GM21423 (cell line): Measurements from ENCODE around the gene CDH26.

Experiments
- ATAC-seq: cut with Tn5 transposase; IDR thresholded peaks from one replicate; pipeline ENCODE4 v1.9.1; 2021; ENCODE audit warnings: mild to moderate bottlenecking, moderate library complexity; ENCODE audit not compliant: unreplicated experiment

The CDH26 gene

GRCh38 chr20:59958123-59958522 lies at the start of gene CDH26:
Gene CDH26 (plus strand): TSS chr20:59958423. CDS start chr20:59958727, 304 bp downstream.
- no peak for ATAC-seq

GRCh38 chr20:59908855-59909254 lies 49.4 kb upstream of the CDH26 start:
- no peak for ATAC-seq

- no peak for ATAC-seq
Observed at GRCh38 chr20:59911041-59911440, 47.2 kb upstream of the CDH26 start.

- ATAC-seq, result no peak
Observed at GRCh38 chr20:59912609-59913008, 45.6 kb upstream of the CDH26 start.

GRCh38 chr20:59920944-59921343 lies 37.3 kb upstream of the CDH26 start:
- ATAC-seq, result no peak

- no peak for ATAC-seq
Observed at GRCh38 chr20:59923514-59923913, 34.7 kb upstream of the CDH26 start.

- ATAC-seq, result no peak
Observed at GRCh38 chr20:59925359-59925758, 32.9 kb upstream of the CDH26 start.

GRCh38 chr20:59925899-59926298 lies 32.3 kb upstream of the CDH26 start:
- ATAC-seq, result no peak

GRCh38 chr20:59931511-59932312 lies 26.5 kb upstream of the CDH26 start:
- ATAC-seq, result no peak

- ATAC-seq, result no peak
Observed at GRCh38 chr20:59932616-59933295, 25.5 kb upstream of the CDH26 start.

- ATAC-seq, result peak; percentile 29
Observed at GRCh38 chr20:59933296-59933848, 24.9 kb upstream of the CDH26 start, which contains the start of gene SYCP2. Gene SYCP2 (minus strand): TSS chr20:59933637. CDS start chr20:59922413, 11,224 bp downstream.

- peak; percentile 87 for ATAC-seq
Observed at GRCh38 chr20:59933849-59934585, 24.2 kb upstream of the CDH26 start.

GRCh38 chr20:59935457-59936185 lies 22.6 kb upstream of the CDH26 start:
- no peak for ATAC-seq

- ATAC-seq, result no peak
Observed at GRCh38 chr20:59936409-59936808, 21.8 kb upstream of the CDH26 start.

- ATAC-seq, result no peak
Observed at GRCh38 chr20:59937150-59937549, 21.1 kb upstream of the CDH26 start.

- ATAC-seq, result no peak
Observed at GRCh38 chr20:59938221-59938620, 20.0 kb upstream of the CDH26 start.

- ATAC-seq, result no peak
Observed at GRCh38 chr20:59938696-59939051, 19.5 kb upstream of the CDH26 start.

- peak; percentile 25 for ATAC-seq
Observed at GRCh38 chr20:59939052-59939878, 19.0 kb upstream of the CDH26 start.

- peak; percentile 33 for ATAC-seq
Observed at GRCh38 chr20:59939879-59940128, 18.4 kb upstream of the CDH26 start.
